ENCODE results near the gene NKAIN2.
"Not testable (repeated sequence)": the region's sequence is repeated elsewhere in the genome, so short reads cannot be mapped to it uniquely, and the experiment has no call there.

NKAIN2 gene

DNA sequence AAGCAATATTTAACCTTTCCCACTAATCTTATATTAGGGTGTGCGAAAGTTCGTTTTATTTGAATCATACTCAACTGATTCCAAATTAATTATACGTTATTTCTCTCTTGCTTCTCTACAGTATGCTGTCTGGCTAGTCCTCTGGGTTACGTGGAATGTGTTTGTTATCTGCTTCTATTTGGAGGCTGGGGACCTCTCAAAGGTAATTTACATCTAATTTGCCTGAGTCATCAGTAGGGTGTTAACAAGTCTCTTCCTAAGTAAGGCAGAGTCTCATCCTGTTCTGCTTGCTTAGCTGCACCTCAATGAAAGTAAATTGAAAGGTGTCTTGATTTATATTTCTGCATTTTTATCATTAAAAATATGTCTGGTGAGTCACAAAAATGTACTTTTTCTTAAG is 551.5 kb downstream of the NKAIN2 start:
- no peak for DNase-seq

DNA sequence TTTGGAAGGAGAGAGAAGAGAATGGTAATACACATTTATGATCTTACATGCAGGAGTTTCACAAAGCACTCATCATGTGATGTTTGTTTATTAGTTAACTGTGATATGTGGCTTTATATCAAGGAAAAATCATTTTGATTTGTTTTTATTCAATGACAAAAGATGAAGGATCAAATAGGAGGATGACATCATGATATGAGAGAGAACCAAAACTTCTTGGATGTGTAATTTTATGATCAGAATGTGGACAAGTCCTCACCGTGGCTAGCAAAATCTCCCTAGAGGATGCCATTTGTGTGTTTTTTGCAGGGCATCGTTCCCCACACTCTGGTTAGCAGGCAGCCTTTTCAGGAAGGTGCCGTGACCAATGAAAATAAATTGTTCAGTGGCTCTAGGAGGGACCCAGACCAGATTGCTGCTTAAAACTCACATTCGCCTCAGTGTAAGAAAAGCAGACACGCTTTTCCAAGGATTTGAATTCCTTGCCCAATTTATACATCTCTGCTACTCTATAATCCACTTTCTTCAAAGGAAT is 552.7 kb downstream of the NKAIN2 start:
- DNase-seq, result no peak

DNA sequence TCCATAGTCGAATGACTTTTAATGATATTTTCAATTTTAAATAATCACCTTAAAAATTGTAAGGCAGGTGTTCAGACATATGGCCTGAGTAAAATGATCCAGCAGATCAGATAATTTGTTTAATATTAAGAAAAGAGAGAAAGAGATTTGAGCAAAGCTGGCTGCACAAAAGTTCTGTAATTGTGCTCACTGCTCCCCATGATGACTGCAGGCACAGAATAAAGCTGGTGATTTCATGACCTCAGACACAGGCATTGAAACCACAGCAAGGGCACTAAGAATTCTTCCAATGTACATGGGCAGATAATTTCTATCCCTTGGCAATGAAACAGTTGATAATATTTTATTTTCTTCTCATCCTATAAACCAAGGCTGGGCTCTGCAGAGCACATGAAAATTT is 553.1 kb downstream of the NKAIN2 start:
- DNase-seq, result no peak

- no peak for DNase-seq
Observed at GRCh38 chr6:124368131-124368530, 564.5 kb downstream of the NKAIN2 start.

DNA sequence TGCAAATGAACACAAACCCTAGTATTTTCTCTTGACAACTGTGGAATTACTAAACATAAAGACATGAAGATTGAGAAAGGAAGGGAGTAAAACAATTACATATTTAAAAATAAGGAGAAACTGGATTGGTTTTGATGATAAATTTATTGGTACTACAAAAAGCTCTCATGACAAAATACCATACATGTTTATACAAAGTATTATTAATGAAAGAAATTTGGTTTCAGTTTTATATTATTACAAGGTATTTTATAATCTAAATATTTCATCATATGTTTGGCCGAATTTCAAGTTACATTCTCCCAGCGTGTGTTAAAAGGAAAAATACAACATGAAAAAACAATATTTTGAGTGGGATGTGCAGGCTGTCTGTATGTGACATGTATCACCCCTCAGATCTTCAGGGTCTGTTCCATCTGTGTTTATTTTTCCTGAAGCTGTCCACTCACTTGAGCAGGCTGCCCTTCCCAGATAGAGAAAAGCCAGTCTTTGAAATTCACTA is 568.4 kb downstream of the NKAIN2 start:
- DNase-seq, result peak in 1 of 2 experiments; percentile 15

DNA sequence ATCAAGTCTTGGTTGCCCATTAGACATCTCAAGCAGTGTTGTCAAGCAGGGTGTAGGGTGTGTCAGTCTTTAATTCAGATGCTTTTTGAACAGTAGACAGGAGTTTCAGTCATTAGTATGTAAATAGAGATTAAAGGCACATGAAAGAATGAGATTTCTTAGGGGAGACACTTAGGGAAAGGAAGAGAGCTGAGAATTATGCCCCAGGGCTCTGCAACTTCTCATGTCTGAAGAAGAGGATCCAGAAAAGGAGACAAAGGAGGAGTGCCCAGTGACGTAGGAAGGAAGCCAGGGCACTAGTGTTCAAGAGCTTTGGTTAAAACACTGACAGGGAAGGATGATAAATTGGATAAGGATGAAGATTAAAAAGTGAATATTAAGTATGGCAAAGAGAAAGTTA is 569.7 kb downstream of the NKAIN2 start:
- DNase-seq, result no peak

- DNase-seq, result no peak
Observed at GRCh38 chr6:124389127-124389526, 585.5 kb downstream of the NKAIN2 start.

GRCh38 chr6:124393536-124393935 is 589.9 kb downstream of the NKAIN2 start:
- no peak for DNase-seq

- no peak for DNase-seq
Observed at GRCh38 chr6:124396361-124396760, 592.7 kb downstream of the NKAIN2 start.

- DNase-seq, result no peak
Observed at GRCh38 chr6:124400261-124400999, 596.8 kb downstream of the NKAIN2 start.

DNA sequence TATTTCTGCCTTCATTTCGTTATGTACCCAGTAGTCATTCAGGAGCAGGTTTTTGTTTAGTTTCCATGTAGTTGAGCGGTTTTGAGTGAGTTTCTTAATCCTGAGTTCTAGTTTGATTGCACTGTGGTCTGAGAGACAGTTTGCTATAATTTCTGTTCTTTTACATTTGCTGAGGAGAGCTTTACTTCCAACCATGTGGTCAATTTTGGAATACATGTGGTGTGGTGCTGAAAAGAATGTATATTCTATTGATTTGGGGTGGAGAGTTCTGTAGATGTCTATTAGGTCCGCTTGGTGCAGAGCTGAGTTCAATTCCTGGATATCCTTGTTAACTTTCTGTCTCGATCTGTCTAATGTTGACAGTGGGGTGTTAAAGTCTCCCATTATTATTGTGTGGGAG is 606.8 kb downstream of the NKAIN2 start:
- not testable (repeated sequence) for DNase-seq

DNA sequence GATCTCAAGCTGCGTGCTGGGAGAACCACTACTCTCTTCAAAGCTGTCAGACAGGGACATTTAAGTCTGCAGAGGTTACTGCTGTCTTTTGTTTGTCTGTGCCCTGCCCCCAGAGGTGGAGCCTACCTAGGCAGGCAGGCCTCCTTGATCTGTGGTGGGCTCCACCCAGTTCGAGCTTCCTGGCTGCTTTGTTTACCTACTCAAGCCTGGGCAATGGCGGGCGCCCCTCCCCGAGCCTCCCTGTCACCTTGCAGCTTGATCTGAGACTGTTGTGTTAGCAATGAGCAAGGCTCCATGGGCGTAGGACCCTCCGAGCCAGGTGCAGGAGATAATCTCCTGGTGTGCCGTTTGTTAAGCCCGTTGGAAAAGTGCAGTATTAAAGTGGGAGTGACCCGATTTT is 609.0 kb downstream of the NKAIN2 start:
- DNase-seq, result peak; percentile 36 to 57

DNA sequence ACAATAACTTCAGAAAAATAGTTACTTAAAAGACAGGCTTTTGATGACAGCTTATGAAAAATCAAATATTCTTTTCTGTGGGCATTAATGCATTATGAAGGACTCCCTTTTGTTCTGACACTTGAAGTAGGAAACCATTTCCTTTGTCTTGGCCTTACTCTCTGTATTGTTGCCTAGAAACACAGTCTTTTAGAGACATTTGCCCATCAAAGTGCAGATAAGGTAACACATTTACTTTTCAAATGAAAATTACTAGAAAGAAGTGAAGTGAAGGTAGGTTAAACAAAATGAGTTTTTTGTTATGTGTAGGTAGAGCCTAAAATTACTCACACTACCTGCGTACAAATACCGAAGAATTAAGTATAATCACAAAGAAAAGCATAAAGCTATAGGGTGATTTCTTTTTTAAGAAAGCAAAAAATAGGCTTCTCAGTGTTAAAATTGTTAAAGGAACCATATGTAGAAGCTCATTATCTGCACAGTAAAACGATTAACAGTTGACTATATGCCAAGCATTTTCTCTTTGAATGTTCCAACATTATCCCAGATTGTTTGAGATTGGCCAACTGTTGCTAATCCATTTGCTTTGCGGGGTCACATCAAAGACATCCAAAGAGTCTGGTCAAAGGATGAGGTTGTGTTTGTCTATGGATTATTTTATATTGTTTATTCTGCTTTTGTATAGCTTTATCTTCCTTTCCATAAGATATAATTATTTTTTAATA is 616.6 kb downstream of the NKAIN2 start:
- DNase-seq, result no peak

DNA sequence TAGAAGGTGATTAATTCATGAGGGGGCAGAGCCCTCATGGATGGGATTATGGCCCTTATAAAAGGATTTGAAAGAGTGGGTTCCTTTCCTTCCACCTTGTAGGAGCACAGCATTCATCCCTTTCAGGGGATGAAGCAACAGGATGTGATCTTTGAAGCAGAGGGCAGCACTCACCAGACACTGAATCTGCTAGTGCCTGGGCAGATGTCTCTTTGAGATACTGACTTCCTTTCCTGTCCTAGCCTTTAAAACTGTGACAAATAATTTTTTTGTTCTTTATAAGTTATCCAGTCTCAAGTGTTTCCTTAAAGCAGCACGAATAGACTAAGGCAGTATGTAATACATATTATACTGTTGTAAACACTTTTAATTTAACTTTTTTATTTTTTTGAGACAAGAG is 620.0 kb downstream of the NKAIN2 start:
- no peak for DNase-seq

GRCh38 chr6:124430740-124431318 is 627.2 kb downstream of the NKAIN2 start:
- DNase-seq, result no peak

DNA sequence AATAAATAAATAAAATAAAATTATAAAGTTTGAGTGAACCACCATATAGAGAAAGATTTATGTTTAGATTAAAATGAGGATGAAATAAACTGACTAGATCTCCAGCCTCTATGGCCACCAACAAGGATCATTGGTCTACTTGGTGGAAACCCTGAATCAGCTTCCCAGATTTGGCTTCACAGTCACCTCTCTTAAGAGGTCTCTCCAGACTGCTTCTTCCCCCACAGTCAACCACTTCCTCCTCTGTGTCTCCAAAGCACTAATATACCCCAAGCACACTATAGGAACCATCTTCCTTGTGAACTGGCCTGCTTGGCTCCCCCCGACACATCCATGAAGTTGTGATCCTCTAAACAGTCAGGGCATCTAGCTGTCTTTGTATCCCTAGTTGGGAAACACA is 629.0 kb downstream of the NKAIN2 start:
- DNase-seq, result no peak

DNA sequence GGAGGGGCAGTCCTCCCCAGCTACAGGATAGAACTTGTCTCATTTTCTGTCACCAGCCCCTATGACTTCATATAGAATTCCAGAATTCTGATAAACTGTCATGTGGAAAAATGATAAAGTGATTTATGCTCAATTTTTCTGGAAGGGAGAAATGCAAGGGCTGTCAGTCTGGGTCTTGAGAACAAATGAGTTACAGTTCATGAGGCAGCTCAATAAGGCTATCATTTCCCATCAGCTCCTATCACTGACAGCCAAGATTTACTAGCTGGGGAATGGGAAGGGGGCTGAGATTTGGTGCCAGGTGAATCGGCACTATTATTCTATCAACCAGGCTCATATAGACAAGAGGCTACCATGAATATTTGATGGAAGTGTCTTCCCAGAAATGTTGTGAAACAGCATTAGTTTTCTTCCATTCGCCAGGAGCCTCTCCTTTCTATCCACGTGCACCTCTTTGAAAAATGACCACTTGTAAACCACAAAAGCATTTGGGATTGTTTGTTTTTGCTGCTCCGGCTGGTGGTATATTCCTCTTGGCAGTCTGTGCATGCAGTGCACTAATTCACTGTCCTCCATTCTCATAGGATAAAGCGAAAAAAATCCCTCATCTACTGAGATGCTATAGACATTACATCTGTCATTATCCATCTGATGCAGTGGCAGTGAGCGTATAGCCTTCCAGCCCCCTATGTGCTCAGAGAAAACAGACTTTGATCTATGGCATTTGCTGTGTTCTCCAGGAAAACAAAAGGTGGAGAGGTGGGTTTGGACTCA is 629.9 kb downstream of the NKAIN2 start:
- DNase-seq, result peak; percentile 79 to 83

DNA sequence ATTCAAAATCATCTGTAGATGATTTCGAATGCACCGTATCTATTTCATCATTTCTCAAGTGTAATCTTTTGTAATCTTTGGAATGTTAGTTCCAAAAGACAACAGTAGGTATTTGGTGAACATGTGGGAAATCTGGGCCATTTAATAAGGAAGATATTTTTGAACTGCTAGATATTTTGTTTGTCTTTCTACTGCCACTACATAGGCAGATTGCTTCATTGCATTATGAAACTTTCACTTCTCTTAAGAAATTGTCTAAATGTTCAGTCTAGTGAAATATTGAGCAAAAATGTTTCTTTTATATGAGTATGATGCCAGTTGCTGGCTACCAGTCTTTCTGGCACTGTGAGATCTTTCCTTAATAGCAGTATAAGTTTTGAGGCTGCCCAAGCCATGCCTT is 630.8 kb downstream of the NKAIN2 start:
- DNase-seq, result no peak

GRCh38 chr6:124436803-124437202 is 633.1 kb downstream of the NKAIN2 start:
- no peak for DNase-seq

- no peak for DNase-seq
Observed at GRCh38 chr6:124438546-124439065, 634.9 kb downstream of the NKAIN2 start.

- DNase-seq, result no peak
Observed at GRCh38 chr6:124441450-124441849, 637.8 kb downstream of the NKAIN2 start.

DNA sequence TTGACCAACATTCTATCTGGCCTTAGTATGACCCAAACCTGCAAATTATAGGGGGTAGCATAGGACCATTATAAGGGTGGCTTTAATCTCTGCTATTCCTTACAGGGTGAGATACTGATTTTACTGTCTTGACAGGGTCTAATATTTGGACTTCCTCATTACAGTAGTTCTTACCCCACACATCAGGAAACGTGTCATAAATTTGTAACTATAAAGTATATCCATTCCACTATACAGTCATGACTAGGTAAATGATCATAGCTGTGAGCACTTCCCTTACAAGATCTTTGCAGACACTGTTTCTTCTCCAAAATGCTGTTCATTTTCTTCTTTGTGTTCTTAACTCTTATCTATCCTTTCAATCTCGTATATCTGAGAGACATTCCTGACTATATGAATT is 639.9 kb downstream of the NKAIN2 start:
- no peak for DNase-seq

DNA sequence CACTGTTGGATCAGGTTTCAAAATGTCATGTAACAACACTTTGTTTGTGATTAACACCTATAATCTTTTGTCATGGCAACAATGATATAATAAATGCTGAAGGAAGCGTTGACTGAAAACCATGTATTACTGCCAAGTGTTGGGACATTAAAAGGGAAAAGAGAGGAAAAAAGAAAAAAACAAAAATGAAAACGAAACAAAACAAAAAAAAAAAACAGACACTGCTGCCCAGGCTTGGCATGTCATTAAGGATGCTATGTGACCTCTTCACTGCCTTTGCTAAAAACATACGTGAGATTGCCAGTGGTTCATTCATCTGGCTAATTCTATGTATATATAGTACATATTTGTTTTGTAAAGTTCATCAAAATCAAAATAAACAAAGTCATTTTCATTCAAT is 641.9 kb downstream of the NKAIN2 start:
- no peak for DNase-seq

Data from SHP77 (cell line).